ENCODE data around the gene EVI5L.

EVI5L gene

GRCh38 chr19:7909471-7910067 lies 79.6 kb downstream of the EVI5L start:
- in situ Hi-C loops (cut with HindIII; ENCODE audit: low sequenced_read_pairs), result no loop called here

- in situ Hi-C loops (cut with HindIII; ENCODE audit: low sequenced_read_pairs), result no loop called here
Measured at GRCh38 chr19:7910321-7911161, 80.5 kb downstream of the EVI5L start.

GRCh38 chr19:7911508-7912143 lies 81.6 kb downstream of the EVI5L start:
- in situ Hi-C loops (cut with HindIII; ENCODE audit: low sequenced_read_pairs), result no loop called here

GRCh38 chr19:7912144-7912696 lies 82.2 kb downstream of the EVI5L start:
- in situ Hi-C loops (cut with HindIII; ENCODE audit: low sequenced_read_pairs), result no loop called here

GRCh38 chr19:7912697-7913564 lies 82.9 kb downstream of the EVI5L start:
- in situ Hi-C loops (cut with HindIII; ENCODE audit: low sequenced_read_pairs), result no loop called here

- in situ Hi-C loops (cut with HindIII; ENCODE audit: low sequenced_read_pairs), result no loop called here
Measured at GRCh38 chr19:7913652-7914051, 83.6 kb downstream of the EVI5L start.

GRCh38 chr19:7914099-7914498 lies 84.1 kb downstream of the EVI5L start:
- in situ Hi-C loops (cut with HindIII; ENCODE audit: low sequenced_read_pairs), result no loop called here

All from DLD1 (cell line).